LNCAP (cell line): ENCODE measurements around the gene GCC1.

Experiments used
- TF ChIP-seq, protein P1 (sequence below): fragments of 450-650 bp; IDR thresholded peaks from 2 replicates; pipeline ENCODE4 v1.5.1; 2017; ENCODE audit warnings: mild to moderate bottlenecking

GCC1 gene

DNA sequence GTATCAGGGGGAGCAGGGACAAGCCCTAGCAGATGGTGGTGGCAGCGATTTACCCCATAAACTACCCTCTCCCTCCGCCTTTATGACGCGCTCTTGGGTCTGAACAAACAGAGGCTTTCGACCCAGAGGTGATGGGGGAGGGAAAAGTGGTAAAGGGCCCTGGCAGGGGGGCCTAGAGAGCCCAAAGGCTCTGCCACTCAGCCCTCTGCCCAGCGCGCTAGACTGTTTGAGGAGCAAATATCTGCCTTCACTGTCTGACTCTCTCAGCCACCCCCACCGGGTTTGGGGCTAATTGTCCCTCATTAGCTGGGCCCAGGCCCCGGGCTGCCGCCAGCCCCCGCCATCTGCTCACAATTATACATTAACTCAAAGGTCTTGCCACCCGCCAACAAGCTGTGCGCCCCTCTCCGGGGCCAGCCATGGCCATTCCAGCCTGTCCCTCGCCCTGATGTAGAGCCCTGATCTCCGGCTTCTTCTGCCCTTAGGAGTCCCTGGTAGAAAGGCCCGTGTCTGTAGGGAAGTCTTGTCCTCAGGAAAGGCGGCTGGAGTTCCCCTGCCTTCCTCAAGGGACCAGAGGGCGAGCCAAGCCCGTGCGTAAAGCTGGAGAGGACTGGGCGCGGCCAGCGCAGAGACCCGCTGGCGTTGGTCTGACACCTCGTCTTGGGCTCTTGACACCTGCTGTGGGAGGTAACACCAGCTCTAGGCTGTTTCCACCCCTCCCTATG lies 34.4 kb upstream of the GCC1 start:
- TF ChIP-seq, protein P1, sequence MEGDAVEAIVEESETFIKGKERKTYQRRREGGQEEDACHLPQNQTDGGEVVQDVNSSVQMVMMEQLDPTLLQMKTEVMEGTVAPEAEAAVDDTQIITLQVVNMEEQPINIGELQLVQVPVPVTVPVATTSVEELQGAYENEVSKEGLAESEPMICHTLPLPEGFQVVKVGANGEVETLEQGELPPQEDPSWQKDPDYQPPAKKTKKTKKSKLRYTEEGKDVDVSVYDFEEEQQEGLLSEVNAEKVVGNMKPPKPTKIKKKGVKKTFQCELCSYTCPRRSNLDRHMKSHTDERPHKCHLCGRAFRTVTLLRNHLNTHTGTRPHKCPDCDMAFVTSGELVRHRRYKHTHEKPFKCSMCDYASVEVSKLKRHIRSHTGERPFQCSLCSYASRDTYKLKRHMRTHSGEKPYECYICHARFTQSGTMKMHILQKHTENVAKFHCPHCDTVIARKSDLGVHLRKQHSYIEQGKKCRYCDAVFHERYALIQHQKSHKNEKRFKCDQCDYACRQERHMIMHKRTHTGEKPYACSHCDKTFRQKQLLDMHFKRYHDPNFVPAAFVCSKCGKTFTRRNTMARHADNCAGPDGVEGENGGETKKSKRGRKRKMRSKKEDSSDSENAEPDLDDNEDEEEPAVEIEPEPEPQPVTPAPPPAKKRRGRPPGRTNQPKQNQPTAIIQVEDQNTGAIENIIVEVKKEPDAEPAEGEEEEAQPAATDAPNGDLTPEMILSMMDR = no peak

DNA sequence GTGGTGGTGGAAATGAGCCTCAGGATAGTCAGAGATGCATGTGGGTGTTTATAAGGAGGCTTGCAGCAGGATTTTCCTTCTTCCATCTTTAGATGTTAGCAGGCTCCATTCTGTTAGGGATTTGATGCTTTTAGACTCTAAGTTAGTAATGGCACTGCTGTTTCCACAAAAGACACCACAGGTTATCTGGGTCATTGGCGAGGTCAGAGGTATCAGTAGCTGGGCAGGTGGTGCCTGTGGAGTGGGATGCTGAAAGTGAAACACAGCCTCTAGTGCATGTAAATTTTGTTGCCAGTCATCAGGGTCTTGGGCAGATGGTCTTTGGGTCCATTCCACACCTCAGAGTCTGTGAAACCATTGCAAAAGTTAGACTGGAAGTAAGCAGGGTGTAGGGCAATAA lies 33.4 kb upstream of the GCC1 start:
- TF ChIP-seq, protein P1 = no peak

DNA sequence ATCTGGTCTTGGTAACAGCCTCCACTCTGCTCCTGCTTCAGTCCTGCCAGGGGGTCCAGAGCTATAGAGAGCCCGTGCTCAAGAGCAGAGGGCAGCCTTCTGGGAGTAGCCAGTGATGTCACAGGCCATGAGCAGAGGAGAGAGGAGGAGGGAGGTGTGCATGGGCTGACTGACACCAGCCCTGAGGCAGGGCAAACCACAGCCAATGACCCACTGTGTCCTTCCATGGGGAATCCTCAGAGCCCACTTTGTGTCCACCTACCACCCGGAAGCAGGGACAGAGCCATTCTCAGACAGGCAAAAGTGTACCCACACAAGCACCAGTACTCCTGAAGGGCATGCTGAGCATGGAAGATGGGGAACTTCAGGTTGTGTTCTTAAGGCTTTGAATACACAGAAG lies 32.6 kb upstream of the GCC1 start, which contains the start of gene PAX4:
PAX4 (minus strand) TSS at position 101 of the 400 bp plus-strand sequence. CDS start 2,214 bp downstream, outside the sequence.
- TF ChIP-seq, protein P1 = no peak

DNA sequence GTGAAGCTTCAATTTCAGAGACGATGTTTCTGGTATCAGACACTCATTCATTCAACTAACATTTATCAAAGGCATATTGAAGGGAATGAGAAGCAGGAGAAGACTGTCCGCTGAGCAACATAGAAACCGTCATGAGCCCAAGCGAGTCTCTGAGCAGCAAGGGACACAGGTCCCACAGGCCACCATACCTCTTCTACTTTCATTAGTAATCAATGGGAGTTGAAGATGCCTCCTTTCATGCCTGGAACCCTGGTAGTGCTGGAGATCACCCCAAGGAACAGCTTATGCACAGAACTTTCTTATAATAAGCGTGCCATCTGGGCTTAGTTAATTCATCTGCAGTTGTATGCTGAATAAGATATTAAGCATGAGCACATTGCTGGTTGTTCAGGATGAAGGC lies 31.3 kb upstream of the GCC1 start:
- TF ChIP-seq, protein P1 = no peak

DNA sequence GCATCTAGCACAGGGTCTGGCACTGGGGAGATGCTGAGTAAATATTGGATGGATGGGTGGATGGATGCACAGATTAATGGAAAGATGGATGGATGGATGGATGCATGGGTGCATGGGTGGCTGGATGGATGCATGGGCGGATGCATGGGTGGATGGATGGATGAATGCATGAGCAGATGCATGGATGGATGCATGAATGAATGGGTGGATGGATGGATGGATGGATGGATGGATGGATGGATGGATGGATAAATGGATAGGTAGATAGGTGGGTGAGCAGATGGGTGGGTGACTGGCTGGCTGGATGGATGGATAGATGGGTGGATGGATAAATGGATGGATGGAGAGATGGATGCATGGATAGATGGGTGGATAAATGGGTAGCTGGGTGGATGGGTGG lies 26.9 kb upstream of the GCC1 start:
- TF ChIP-seq, protein P1 = no peak

DNA sequence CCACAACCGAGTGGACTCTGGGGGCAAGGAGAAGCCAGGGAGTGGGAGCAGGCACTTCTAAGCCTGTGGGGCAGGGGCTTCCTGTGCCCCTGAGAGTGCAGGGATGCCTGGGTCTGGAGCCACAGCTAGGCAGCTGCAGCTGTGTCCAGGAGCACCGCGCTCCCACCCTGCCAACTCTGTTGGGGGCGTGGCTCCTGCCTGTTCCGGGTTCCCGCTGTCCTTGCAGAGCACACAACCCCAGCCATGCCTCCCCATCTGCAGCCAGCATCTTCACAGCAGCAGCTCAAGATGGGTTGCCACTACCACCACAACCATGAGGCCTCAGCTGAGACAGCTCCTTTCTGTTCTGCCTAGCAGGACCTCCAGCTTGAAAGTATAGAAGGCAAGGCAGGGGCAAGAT lies 23.9 kb upstream of the GCC1 start:
- TF ChIP-seq, protein P1 = no peak

DNA sequence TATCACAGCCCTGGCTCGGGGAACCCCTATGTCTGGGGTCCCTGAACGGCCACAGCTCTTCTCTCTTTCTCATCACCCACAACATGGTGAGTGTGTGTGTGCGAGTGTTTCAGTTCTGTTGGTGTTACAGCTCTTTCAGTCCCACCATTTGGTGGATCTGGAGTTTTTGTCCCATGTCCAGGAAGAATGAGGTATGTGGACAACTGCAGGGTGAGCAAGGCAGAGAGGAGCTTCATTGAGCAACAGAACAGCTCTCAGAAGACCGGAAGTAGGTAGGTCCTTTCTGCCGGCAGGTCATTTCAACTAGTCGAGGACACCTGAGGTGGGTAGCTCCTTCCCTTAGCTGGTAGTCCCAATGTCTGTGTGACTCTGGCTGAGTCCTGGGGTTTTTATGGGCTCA lies 23.1 kb upstream of the GCC1 start:
- TF ChIP-seq, protein P1 = no peak

DNA sequence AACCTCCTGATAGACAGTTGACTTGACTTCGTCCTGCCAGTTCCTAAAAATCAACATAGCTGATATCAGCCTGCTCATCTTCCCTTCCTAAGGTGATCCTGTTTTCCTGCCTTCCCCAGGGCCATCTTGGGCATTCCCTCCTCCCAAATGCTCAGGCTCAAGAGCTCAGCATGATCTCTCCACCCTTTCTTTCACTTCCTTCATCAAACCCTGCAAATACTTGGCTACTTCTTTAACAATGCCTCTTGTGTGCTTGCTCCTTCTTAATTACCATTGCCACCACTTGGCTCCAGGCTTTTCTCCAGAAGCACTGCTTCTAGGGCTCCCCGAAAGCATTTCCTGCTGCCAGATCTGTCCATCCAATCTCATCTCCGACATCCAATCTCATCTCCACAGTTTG lies 15.5 kb upstream of the GCC1 start:
- TF ChIP-seq, protein P1 = no peak
